Activated CD8-positive, alpha-beta memory T cell treated with anti-CD3 and anti-CD28 coated beads for 36 hours (primary cell): ENCODE data around the gene RAI1. TPM values are rescaled to one million over a fixed set of nuclear protein-coding genes. Genes with fewer than 3 reads are reported as not detected.

Experiments
- CTCF ChIA-PET: fragments of 350-600 bp; sonication (Branson Sonifier 250); formaldehyde crosslinking; loops from one replicate; lab custom pipeline; 2021; ENCODE audit warnings: antibody characterized with exemption; lab: Charles Lee
- POLR2A ChIA-PET: fragments of 350-600 bp; sonication (Branson Sonifier 250); formaldehyde crosslinking; loops from one replicate; lab custom pipeline; 2021; ENCODE audit warnings: antibody characterized with exemption; lab: Charles Lee
- total RNA-seq, 2 experiments: library from RNA; stranded (reverse); gene quantifications; one replicate each; pipeline ENCODE4 v1.2.3, GENCODE V29; 2021

The RAI1 gene
- total RNA-seq, 2 experiments from 2014 or later, result 21.3 to 21.6 TPM

- ChIA-PET CTCF (no interaction called here), POLR2A (no interaction called here)
Observed at GRCh38 chr17:17765359-17766076, 84.3 kb downstream of the RAI1 start.

DNA sequence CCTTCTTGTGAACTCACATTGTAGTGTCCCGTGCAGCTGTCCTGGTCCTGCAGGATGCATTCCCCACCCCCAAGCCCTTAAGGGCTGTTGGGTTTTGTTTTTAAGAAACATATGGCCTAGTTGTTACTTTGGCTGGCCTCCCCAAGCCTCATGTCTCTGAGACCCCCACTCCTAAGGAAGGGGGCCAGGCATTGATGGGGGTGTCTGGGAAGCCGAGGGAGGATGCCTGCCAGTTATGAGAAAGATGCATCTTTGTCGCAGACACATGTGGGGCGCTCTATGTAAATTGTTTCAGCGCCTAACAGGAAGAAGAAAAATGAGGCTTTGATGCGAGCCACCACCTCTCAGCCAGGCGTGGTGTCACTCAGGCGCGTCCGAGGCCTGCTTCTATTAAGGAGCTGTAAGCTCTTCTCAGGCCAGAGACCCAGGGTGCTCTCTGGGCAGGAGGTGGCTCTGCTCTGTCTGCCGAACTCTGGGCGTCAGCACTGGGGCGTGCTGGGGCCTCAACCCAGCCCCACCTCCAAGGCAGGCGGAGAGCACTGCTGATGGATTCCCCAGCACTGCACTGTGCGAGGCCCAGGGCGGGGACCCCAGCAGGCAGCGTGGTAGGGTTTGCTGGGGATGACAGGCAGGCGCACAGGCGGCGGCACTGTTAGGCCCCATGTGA is 85.0 kb downstream of the RAI1 start:
- CTCF ChIA-PET, result interaction anchor here (0.9 kb wide), 1 partner anchor 46 kb away, joined by 4 read pairs; no protein-coding TSS in a partner anchor
- POLR2A ChIA-PET, result no interaction called here

- CTCF ChIA-PET, result interaction anchor here (0.9 kb wide), 1 partner anchor 46 kb away, joined by 4 read pairs; no protein-coding TSS in a partner anchor
- POLR2A ChIA-PET, result no interaction called here
Observed at GRCh38 chr17:17766744-17767120, 85.5 kb downstream of the RAI1 start.

DNA sequence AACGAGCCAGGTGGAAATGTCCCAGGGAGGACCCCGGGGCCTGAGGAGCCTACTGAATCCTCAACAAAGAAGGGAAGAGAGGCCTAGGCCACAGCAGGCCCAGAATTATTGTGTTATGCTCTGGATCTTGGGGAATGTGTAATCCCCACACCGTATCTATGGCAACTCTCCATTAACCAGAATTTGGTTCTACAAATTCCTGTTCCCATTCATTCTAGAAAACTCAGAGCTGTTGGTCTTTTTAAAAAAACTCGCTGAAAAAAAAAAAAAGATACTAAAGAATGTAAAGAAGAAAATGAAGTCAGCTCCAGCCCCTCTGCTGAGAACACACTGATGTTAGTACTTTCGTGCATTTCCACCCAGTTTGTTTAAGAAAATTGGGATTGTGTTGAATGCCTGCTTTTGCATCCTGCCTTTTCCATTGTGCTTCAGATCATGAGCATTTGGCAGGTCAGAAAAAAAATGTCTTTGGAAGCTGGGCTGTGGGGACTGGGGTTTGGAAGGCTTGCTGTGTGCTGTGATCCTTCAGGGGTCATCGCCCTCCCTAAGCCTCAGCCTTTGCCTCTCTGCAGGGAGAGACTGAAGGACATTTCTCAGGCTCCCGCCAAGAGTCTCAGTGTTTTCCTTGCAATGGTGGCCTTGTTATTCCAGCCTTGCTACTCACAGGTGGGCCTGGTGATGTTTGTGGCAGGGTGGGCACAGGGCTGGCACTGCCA is 86.1 kb downstream of the RAI1 start:
- ChIA-PET POLR2A (no interaction called here), CTCF (no interaction called here)

GRCh38 chr17:17767887-17768418 is 86.7 kb downstream of the RAI1 start:
- ChIA-PET POLR2A (no interaction called here), CTCF (no interaction called here)

GRCh38 chr17:17768424-17769088 is 87.3 kb downstream of the RAI1 start:
- CTCF ChIA-PET, result no interaction called here
- POLR2A ChIA-PET, result no interaction called here

- ChIA-PET CTCF (interaction anchor here (0.6 kb wide), 1 partner anchor 35 kb away, joined by 3 read pairs; no protein-coding TSS in a partner anchor), POLR2A (no interaction called here)
Observed at GRCh38 chr17:17769869-17770631, 88.8 kb downstream of the RAI1 start.

DNA sequence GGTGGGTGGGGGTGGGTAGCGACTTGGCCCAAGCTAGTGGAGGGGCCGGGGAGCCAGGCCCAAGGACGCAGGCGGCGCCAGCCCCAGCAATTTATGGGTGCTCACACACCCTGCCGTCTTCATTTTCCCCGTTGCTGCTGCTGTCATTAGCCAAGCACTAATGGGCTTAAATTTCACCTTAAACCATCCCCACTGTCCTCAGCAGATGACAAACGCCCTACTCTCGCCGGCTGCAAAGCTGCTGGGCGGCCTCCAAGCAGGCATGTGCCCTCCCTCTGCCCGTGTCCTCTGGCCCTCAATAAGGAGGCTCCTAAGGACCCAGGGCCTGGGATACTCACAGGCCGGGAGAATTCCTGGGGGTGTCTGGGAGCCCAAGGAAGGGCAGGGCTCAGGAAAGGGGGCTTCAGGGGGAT is 89.4 kb downstream of the RAI1 start:
- CTCF ChIA-PET, result interaction anchor here (0.6 kb wide), 1 partner anchor 36 kb away, joined by 3 read pairs; no protein-coding TSS in a partner anchor
- POLR2A ChIA-PET, result no interaction called here

DNA sequence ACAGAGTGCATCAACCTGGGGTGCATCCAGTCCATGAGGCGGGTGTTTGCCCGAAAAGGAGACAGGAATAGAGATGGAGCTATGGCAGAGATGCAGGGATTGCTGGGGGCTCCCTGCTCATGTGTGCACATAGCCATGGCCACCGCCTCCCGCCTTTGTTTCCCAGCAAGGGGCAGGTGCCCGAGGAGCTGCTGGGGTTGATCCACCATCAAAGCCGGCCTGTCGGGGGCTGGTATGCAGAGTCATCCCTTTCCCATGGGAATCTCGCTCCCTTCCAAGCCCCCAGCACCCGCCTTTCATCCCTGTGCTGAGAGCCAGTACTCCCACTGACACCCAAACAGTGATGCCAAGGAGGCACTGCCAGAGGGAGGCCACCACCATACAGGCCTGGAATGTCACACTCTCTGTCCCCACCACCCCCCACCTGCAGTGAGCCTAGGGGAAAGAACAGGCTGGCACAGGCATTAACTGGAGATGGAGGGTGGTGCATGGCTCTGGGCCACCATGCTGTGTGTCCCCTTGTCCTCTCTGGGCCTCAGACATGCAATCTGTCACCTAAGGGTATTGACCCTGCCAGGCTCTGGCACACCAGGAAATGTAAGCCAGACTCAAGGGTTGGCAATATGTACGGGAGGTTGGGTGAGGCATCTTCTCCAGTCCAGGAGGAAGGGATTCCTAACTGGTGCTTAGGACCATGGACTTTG is 90.4 kb downstream of the RAI1 start:
- ChIA-PET CTCF (interaction anchor here (0.5 kb wide), 1 partner anchor 83 kb away, joined by 3 read pairs; no protein-coding TSS in a partner anchor), POLR2A (no interaction called here)

GRCh38 chr17:17772231-17772630 is 91.0 kb downstream of the RAI1 start:
- ChIA-PET CTCF (no interaction called here), POLR2A (no interaction called here)

GRCh38 chr17:17774009-17774881 is 93.0 kb downstream of the RAI1 start:
- CTCF ChIA-PET, result no interaction called here
- POLR2A ChIA-PET, result interaction anchor here (0.6 to 0.7 kb wide), 2 partner anchors 18 to 111 kb away, joined by 3 read pairs; no protein-coding TSS in a partner anchor

DNA sequence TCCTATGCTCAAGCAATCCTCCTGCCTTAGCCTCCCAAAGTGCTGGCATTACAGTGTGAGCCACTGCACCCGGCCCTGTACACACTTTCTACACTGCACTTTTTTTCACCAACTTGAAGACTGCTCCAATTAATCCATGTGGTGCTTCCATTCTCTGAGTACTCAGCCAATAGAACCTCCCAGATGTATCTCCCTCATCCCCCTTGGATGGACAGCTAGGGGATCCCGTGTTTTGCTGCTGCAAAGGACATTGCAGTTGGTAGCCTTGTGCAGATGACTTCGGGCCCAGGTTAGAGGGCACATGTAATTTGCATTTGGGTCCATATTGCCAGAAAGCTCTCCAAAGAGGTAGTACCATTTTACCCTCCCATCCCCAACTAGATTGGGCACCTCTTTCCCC is 95.6 kb downstream of the RAI1 start:
- ChIA-PET CTCF (interaction anchor here (0.7 kb wide), 1 partner anchor 483 kb away, joined by 3 read pairs; the partner anchor contains the start of gene MIEF2), POLR2A (no interaction called here)

DNA sequence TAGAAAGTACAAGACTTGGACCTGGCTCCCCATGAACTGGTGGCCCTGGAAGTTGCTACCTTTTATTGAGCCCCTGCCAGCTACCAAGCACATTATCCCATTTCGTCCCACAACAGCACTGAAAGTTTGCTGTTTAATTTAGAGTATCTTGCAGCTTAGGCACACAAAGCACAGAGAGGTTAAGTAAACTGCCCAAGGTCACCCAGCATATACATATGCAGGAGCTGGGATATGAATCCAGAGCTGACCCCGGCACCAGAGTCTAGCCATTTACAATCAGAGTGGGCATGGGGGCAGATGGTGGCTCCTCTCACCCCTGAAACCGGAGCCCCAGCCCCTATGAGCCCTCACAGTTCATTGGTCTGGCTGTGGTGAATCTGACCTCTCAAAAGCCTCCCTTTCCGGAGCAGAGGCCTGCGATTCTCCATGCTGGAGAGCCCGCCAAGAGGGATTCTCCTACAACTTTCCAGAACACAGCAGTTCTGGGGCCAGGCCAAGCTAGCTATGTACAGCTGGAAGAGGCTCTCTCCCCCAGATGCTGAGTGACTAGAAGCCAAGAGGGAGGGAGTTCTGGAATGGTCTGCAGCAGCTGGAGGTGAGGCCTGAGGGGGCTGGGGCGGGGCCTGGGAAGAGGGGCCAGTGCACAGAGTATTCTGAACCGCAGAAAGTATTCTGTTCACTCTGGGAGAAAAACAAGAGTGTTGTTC is 97.2 kb downstream of the RAI1 start:
- ChIA-PET CTCF (no interaction called here), POLR2A (interaction anchor here (0.6 kb wide), 1 partner anchor 78 kb away, joined by 3 read pairs; no protein-coding TSS in a partner anchor)

- POLR2A ChIA-PET, result interaction anchor here (0.6 kb wide), 2 partner anchors 57 to 77 kb away, joined by 3 to 5 read pairs; partner anchors contain the start of gene SREBF1
- CTCF ChIA-PET, result no interaction called here
Observed at GRCh38 chr17:17779015-17779611, 97.9 kb downstream of the RAI1 start.

DNA sequence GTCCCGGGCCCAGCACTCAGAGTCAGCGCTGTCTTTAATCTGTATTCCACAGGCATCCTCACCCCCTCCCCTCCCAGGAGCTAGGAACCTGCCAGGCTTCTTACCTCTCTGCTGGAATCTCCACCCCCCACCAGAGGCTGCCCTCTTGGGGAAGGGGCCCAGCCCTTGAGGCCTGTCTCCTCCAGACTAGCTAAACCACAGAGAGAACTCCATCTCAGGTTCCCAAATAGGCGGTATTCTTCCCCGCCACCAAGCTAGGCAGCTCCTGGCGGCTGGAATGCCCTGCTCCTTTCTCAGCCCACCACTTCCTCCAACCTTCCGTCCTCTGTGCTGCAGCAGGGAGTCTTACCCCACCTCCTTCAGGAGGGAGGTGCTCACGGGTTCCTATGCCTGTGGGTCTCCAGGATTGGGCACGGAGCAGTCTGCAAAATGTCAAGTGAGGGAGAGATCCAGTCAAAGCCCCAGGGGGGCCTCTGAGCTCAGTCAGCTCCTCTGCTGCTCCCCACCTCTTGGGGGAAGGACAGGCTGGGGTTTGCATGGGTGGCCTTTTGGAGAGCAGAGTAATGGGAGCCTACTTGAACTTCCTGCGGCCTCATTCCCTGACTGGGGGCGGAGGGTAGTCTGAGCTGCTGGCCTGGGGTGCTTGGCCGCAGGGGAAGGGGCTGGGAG is 99.8 kb downstream of the RAI1 start:
- POLR2A ChIA-PET, result no interaction called here

More for the DNA sequence above, 99.8 kb downstream of the RAI1 start:
- CTCF ChIA-PET, result interaction anchor here (0.6 to 1.5 kb wide), 4 partner anchors 17 to 253 kb away, joined by 3 to 5 read pairs (median 4); no protein-coding TSS in a partner anchor
